Testis (tissue), 2 donors: ENCODE measurements around the gene DPP6.

ENCODE experiments used
- POLR2A ChIP-seq: fragments of 450-650 bp; IDR thresholded peaks from one replicate; pipeline ENCODE4 v1.6.1; 2017; ENCODE audit warnings: antibody characterized with exemption, mild to moderate bottlenecking, moderate library complexity
- TF ChIP-seq, protein P1 (sequence below), 3 experiments: fragments of 450-650 bp in 2 of 3; fragments of 200-600 bp in 1 of 3; sonication (generic) in 1 of 3; IDR thresholded peaks; one replicate each; pipeline ENCODE4 v1.5.1; 2016 to 2019; ENCODE audit warnings: antibody characterized with exemption in 3 of 3, mild to moderate bottlenecking in 2 of 3, moderate library complexity in 1 of 3

DNA sequence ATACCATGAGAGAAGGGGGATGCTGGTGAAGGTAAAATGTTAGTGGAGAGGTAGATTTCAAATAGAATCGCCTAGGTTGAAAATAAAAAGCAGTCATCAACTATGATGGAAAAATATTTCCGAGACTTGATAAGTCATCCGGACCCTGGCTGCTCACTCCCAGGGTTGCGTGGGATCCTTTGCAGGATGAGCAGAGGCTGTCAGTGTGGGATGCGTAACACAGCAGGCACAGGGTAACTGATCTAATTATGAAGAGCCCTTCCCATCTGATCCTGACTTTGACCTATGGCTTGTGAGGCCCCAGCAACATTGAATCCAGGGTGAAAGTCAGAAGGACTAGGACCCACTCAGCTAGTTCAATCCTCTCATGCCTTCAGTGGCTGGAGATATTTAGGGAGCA lies 236.9 kb downstream of the DPP6 start:
- TF ChIP-seq, protein P1, sequence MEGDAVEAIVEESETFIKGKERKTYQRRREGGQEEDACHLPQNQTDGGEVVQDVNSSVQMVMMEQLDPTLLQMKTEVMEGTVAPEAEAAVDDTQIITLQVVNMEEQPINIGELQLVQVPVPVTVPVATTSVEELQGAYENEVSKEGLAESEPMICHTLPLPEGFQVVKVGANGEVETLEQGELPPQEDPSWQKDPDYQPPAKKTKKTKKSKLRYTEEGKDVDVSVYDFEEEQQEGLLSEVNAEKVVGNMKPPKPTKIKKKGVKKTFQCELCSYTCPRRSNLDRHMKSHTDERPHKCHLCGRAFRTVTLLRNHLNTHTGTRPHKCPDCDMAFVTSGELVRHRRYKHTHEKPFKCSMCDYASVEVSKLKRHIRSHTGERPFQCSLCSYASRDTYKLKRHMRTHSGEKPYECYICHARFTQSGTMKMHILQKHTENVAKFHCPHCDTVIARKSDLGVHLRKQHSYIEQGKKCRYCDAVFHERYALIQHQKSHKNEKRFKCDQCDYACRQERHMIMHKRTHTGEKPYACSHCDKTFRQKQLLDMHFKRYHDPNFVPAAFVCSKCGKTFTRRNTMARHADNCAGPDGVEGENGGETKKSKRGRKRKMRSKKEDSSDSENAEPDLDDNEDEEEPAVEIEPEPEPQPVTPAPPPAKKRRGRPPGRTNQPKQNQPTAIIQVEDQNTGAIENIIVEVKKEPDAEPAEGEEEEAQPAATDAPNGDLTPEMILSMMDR (IDR thresholded peaks at IDR 0.05): no peak
- TF ChIP-seq POLR2A: no peak
